ENCODE data around the gene TYK2. TPM values are rescaled to one million over a fixed set of nuclear protein-coding genes. Genes with fewer than 3 reads are reported as not detected.
"Not testable (repeated sequence)": the region's sequence is repeated elsewhere in the genome, so short reads cannot be mapped to it uniquely, and the experiment has no call there.

Gene TYK2
- total RNA-seq, 4 donors from 2014 or later: 50.5 to 71.6 (median 65.9) TPM

GRCh38 chr19:10389863-10390262 lies 9.5 kb upstream of the TYK2 start:
- Histone ChIP-seq H3K4me3 (no peak overlapping the region), H3K4me1 (peaks cover 0 to 8% (median 7%) of the 10 kb centered on the region in 4 donors), H3K36me3 (peaks cover 31 to 44% (median 42%) of the 10 kb centered on the region in 4 donors), H3K27ac (replicated peaks in 1 of 4) (no peak overlapping the region), H3K9me3 (no peaks in the 10 kb centered on the region), H3K27me3 (peaks cover 0 to 3% (median 0%) of the 10 kb centered on the region in 4 donors)
- intact Hi-C loops (cut with DNase I): loop anchor here (1.0 kb wide), 1 partner anchor 121 kb away; no protein-coding TSS in a partner anchor
- WGBS: 66% methylated on average over 9 of the region's 12 CpGs
- no peak for DNase-seq (ENCODE audit: extremely low spot score)
- peak in 1 of 2 donors; percentile 5 for TF ChIP-seq POLR2AphosphoS5 (IDR thresholded peaks at IDR 0.05)
- no peak for TF ChIP-seq POLR2A (IDR thresholded peaks at IDR 0.05; ENCODE audit: low read depth)

GRCh38 chr19:10388957-10389356 lies 8.6 kb upstream of the TYK2 start:
- TF ChIP-seq CTCF (IDR thresholded peaks at IDR 0.05) (peak; percentile 91 to 93 (median 93)), POLR2AphosphoS5 (IDR thresholded peaks at IDR 0.05) (peak in 1 of 2 donors; percentile 19), POLR2A (IDR thresholded peaks at IDR 0.05; ENCODE audit: low read depth) (no peak), EP300 (IDR thresholded peaks at IDR 0.05) (no peak)
- WGBS: 0% methylated on average over 3 of the region's 3 CpGs

GRCh38 chr19:10384580-10384979 lies 4.2 kb upstream of the TYK2 start:
- intact Hi-C loops (cut with DNase I): no loop called here
- DNase-seq (ENCODE audit: extremely low spot score): no peak
- Histone ChIP-seq H3K4me1 (peaks cover 8 to 22% (median 19%) of the 10 kb centered on the region in 4 donors), H3K36me3 (no peaks in the 10 kb centered on the region), H3K9me3 (no peaks in the 10 kb centered on the region), H3K27ac (replicated peaks in 1 of 4) (no peak overlapping the region), H3K27me3 (peaks cover 0 to 3% (median 0%) of the 10 kb centered on the region in 4 donors), H3K4me3 (no peak overlapping the region)
- no peak for TF ChIP-seq POLR2A (IDR thresholded peaks at IDR 0.05; ENCODE audit: low read depth)
- TF ChIP-seq POLR2AphosphoS5 (IDR thresholded peaks at IDR 0.05): no peak
- TF ChIP-seq CTCF (IDR thresholded peaks at IDR 0.05): no peak
- TF ChIP-seq EP300 (IDR thresholded peaks at IDR 0.05): no peak
- WGBS: 90% methylated on average over 9 of the region's 9 CpGs

More at GRCh38 chr19:10388957-10389356, 8.6 kb upstream of the TYK2 start:
- H3K27ac ChIP-seq (replicated peaks in 1 of 4): no peak overlapping the region
- no peaks in the 10 kb centered on the region for H3K9me3 ChIP-seq
- no peak overlapping the region for H3K4me3 ChIP-seq
- peaks cover 0 to 3% (median 0%) of the 10 kb centered on the region in 4 donors for H3K27me3 ChIP-seq
- intact Hi-C loops (cut with DNase I): no loop called here
- peaks cover 23 to 35% (median 34%) of the 10 kb centered on the region in 4 donors for H3K36me3 ChIP-seq
- peak; percentile 97 for DNase-seq (ENCODE audit: extremely low spot score)
- H3K4me1 ChIP-seq: peaks cover 0 to 8% (median 7%) of the 10 kb centered on the region in 4 donors

GRCh38 chr19:10383223-10383499 lies 2.8 kb upstream of the TYK2 start:
- H3K4me3 ChIP-seq; H3K9me3 ChIP-seq; intact Hi-C loops (cut with DNase I); H3K36me3 ChIP-seq; DNase-seq (ENCODE audit: extremely low spot score); H3K27me3 ChIP-seq; H3K27ac ChIP-seq (replicated peaks in 1 of 4): not testable (repeated sequence)
- 89% methylated on average over 8 of the region's 8 CpGs for WGBS
- H3K4me1 ChIP-seq: peaks cover 11 to 28% (median 20%) of the 10 kb centered on the region in 4 donors

- WGBS: 0% methylated on average over 10 of the region's 10 CpGs
- Histone ChIP-seq H3K27ac (replicated peaks in 1 of 4) (peak overlapping the region; percentile 84 to 88 (median 86)), H3K27me3 (no peaks in the 10 kb centered on the region), H3K9me3 (no peaks in the 10 kb centered on the region), H3K36me3 (peaks cover 10 to 32% (median 26%) of the 10 kb centered on the region in 4 donors), H3K4me1 (peaks cover 11 to 30% (median 20%) of the 10 kb centered on the region in 4 donors), H3K4me3 (peak overlapping the region; percentile 88 to 99 (median 98))
- intact Hi-C loops (cut with DNase I): no loop called here
- no peak for DNase-seq (ENCODE audit: extremely low spot score)
- no peak for TF ChIP-seq POLR2AphosphoS5 (IDR thresholded peaks at IDR 0.05)
- no peak for TF ChIP-seq EP300 (IDR thresholded peaks at IDR 0.05)
- TF ChIP-seq POLR2A (IDR thresholded peaks at IDR 0.05; ENCODE audit: low read depth): no peak
- no peak for TF ChIP-seq CTCF (IDR thresholded peaks at IDR 0.05)
Measured at GRCh38 chr19:10379880-10380312, 476 bp downstream of the TYK2 start.

GRCh38 chr19:10378124-10378523 lies 2.2 kb downstream of the TYK2 start:
- H3K36me3 ChIP-seq: peaks cover 10 to 45% (median 39%) of the 10 kb centered on the region in 4 donors
- no peaks in the 10 kb centered on the region for H3K9me3 ChIP-seq
- DNase-seq (ENCODE audit: extremely low spot score): no peak
- H3K4me1 ChIP-seq: peaks cover 11 to 30% (median 20%) of the 10 kb centered on the region in 4 donors
- no peak overlapping the region for H3K4me3 ChIP-seq
- intact Hi-C loops (cut with DNase I): no loop called here
- no peak overlapping the region for H3K27ac ChIP-seq (replicated peaks in 1 of 4)
- TF ChIP-seq POLR2A (IDR thresholded peaks at IDR 0.05; ENCODE audit: low read depth) (no peak), EP300 (IDR thresholded peaks at IDR 0.05) (no peak), POLR2AphosphoS5 (IDR thresholded peaks at IDR 0.05) (no peak), CTCF (IDR thresholded peaks at IDR 0.05) (no peak)
- H3K27me3 ChIP-seq: no peaks in the 10 kb centered on the region
- 92% methylated on average over 6 of the region's 8 CpGs for WGBS

GRCh38 chr19:10377140-10377640 lies 3.2 kb downstream of the TYK2 start:
- WGBS: 90% methylated on average over 2 of the region's 2 CpGs
- H3K27ac ChIP-seq (replicated peaks in 1 of 4); intact Hi-C loops (cut with DNase I): not testable (repeated sequence)

More at GRCh38 chr19:10377140-10377640, 3.2 kb downstream of the TYK2 start:
- not testable (repeated sequence) for H3K9me3 ChIP-seq; H3K27me3 ChIP-seq; H3K4me3 ChIP-seq; DNase-seq (ENCODE audit: extremely low spot score)
- H3K36me3 ChIP-seq: peaks cover 10 to 53% (median 47%) of the 10 kb centered on the region in 4 donors
- peaks cover 11 to 30% (median 20%) of the 10 kb centered on the region in 4 donors for H3K4me1 ChIP-seq
